Measurements from ENCODE around the gene SLC25A38.
A peak's percentile ranks its signal among the peaks of the same experiment; 100 is the strongest.

SLC25A38 gene

DNA sequence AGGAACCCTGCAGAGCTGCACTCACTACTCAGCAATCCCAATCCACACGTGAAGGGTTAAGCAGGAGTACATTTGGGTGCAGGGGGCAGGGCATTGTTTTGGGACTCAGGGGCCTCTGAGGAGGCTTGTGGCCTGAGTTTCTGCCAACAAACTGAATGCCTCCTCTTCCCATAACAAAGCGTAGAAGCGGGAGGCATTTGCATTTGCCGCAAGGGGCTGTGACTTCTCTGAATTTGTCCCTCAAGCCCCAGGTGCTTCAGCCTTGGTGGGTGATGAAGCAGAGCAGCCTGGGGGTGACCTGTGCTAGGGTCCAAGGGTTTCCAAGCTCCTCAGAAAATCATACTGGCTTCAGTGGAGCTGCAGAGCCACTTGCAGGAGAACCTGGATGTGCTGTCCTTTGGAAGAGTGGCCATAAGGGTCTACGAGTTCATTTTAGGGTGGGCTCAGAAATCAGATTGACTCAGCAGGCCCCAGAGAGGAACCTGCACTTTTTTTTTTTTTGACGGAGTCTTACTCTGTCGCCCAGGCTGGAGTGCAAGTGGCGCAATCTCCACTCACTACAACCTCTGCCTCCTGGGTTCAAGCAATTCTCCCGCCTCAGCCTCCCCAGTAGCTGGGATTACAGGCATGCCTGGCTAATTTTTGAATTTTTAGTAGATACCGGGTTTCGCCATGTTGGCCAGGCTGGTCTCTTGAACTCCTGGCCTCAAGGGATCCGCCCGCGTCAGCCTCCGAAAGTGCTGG is 21.9 kb downstream of the SLC25A38 start:
- Histone ChIP-seq H2BK12ac (ENCODE audit: low read length) (no peak overlapping the region), H3K4me1 (ENCODE audit: control insufficient read depth in 2 of 2, insufficient read depth in 1 of 2, low read depth in 1 of 2, low read length in 2 of 2) (peaks cover 4 to 5% of the 10 kb centered on the region in 2 donors), H4K8ac (ENCODE audit: low read depth, low read length) (no peak overlapping the region), H3K4me2 (ENCODE audit: insufficient read depth, low read length, poor library complexity, severe bottlenecking) (peak overlapping the region; percentile 4), H2BK5ac (ENCODE audit: low read length) (no peak overlapping the region), H2AFZ (ENCODE audit: low read length) (no peak overlapping the region), H3K14ac (ENCODE audit: low read length) (no peak overlapping the region), H3K9ac (ENCODE audit: low read depth, low read length, poor library complexity) (no peak overlapping the region), H2BK120ac (ENCODE audit: low read depth, low read length) (no peak overlapping the region), H3K4ac (ENCODE audit: low read length) (no peak overlapping the region), H2AK5ac (ENCODE audit: low read depth, low read length) (no peak overlapping the region), H3K36me3 (replicated peaks in 1 of 2; ENCODE audit: control insufficient read depth in 2 of 2, insufficient read depth in 2 of 2, low read length in 2 of 2) (peaks cover 12 to 34% of the 10 kb centered on the region in 2 donors), H3K4me3 (ENCODE audit: low read length in 2 of 2) (no peak overlapping the region), H3K9me3 (replicated peaks in 1 of 2; ENCODE audit: control insufficient read depth in 2 of 2, insufficient read depth in 1 of 2, low read depth in 1 of 2, low read length in 2 of 2) (no peaks in the 10 kb centered on the region), H3K18ac (ENCODE audit: low read length) (no peak overlapping the region), H3K27me3 (ENCODE audit: control insufficient read depth in 3 of 3, insufficient read depth in 3 of 3, low read depth in 1 of 3, low read length in 3 of 3) (no peaks in the 10 kb centered on the region), H3K27ac (replicated peaks; ENCODE audit: low read length) (no peak overlapping the region), H3K79me1 (ENCODE audit: low read depth, low read length) (no peaks in the 10 kb centered on the region), H2BK15ac (ENCODE audit: low read length) (no peak overlapping the region), H4K91ac (ENCODE audit: low read depth, low read length, poor library complexity) (no peak overlapping the region), H3K23ac (ENCODE audit: low read depth, low read length, poor library complexity) (no peak overlapping the region)
- no CpG with 5 or more reads among the region's 15 CpGs for WGBS, 2 donors (ENCODE audit: extremely low coverage in 2 of 2, insufficient read length in 2 of 2, insufficient replicate concordance in 1 of 2)
- DNase-seq (ENCODE audit: low spot score): no peak

- Histone ChIP-seq H3K27me3 (ENCODE audit: control insufficient read depth in 3 of 3, insufficient read depth in 3 of 3, low read depth in 1 of 3, low read length in 3 of 3) (no peaks in the 10 kb centered on the region), H2BK12ac (ENCODE audit: low read length) (no peak overlapping the region), H2BK5ac (ENCODE audit: low read length) (no peak overlapping the region), H3K4me3 (ENCODE audit: low read length in 2 of 2) (peak overlapping the region; percentile 81 to 93), H3K4me1 (ENCODE audit: control insufficient read depth in 2 of 2, insufficient read depth in 1 of 2, low read depth in 1 of 2, low read length in 2 of 2) (peaks cover 4 to 5% of the 10 kb centered on the region in 2 donors), H4K91ac (ENCODE audit: low read depth, low read length, poor library complexity) (no peak overlapping the region), H3K9me3 (replicated peaks in 1 of 2; ENCODE audit: control insufficient read depth in 2 of 2, insufficient read depth in 1 of 2, low read depth in 1 of 2, low read length in 2 of 2) (no peaks in the 10 kb centered on the region), H2AFZ (ENCODE audit: low read length) (peak overlapping the region; percentile 94), H3K4ac (ENCODE audit: low read length) (no peak overlapping the region), H3K9ac (ENCODE audit: low read depth, low read length, poor library complexity) (peak overlapping the region; percentile 36), H3K14ac (ENCODE audit: low read length) (no peak overlapping the region), H2AK5ac (ENCODE audit: low read depth, low read length) (no peak overlapping the region), H2BK120ac (ENCODE audit: low read depth, low read length) (no peak overlapping the region), H4K8ac (ENCODE audit: low read depth, low read length) (peak overlapping the region; percentile 76), H3K23ac (ENCODE audit: low read depth, low read length, poor library complexity) (no peak overlapping the region), H3K18ac (ENCODE audit: low read length) (peak overlapping the region; percentile 80), H2BK15ac (ENCODE audit: low read length) (no peak overlapping the region), H3K27ac (replicated peaks; ENCODE audit: low read length) (peak overlapping the region; percentile 88), H3K4me2 (ENCODE audit: insufficient read depth, low read length, poor library complexity, severe bottlenecking) (peak overlapping the region; percentile 64), H3K36me3 (replicated peaks in 1 of 2; ENCODE audit: control insufficient read depth in 2 of 2, insufficient read depth in 2 of 2, low read length in 2 of 2) (peaks cover 17 to 40% of the 10 kb centered on the region in 2 donors), H3K79me1 (ENCODE audit: low read depth, low read length) (no peaks in the 10 kb centered on the region)
- DNase-seq (ENCODE audit: low spot score): no peak
- no CpG with 5 or more reads among the region's 13 CpGs for WGBS, 2 donors (ENCODE audit: extremely low coverage in 2 of 2, insufficient read length in 2 of 2, insufficient replicate concordance in 1 of 2)
Measured at GRCh38 chr3:39405687-39406367, 22.7 kb downstream of the SLC25A38 start.

DNA sequence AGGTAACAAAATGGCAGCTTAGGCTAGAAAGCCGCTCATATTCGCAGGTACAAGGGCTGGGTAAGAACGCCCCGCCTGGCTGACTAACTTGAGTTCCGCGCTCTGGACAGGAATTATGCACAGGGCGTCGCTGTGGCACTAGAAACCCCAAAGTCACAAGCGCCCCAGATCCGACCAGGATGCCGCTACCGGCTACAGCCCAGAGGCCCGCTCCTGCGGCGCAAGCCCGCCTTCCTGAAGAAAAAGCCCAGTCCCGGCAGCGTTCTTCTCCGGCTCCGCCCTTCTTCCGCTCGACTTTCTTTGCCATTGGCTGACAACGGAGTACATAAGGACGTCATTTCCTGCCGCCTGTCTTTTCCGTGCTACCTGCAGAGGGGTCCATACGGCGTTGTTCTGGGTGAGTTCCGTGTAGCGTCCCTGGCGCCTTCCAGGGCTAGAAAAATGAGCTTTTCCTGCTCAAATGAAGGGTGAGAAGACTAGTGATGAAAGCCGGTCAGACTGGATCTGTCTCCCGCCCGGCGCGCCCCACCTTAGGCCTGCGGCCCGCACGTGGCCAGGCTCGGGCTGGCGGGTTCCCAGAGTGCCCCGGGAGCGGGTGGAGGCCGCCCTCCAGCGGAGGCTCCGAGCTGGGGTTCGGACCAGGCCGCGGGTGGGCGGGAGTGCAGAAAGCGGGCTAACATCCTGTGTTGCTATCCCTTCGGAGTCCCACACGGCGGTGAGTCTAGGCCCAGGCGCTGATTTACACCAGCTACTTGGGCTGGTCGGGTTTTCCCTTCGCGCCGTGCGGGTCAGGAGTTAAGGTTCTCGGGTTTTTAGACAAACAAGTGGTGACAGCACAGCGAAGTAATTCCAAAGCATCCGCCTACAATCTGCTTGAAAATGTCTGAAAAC is 23.4 kb downstream of the SLC25A38 start, which contains the start of gene RPSA:
Gene RPSA (plus strand): TSS at position 353 of the 891 bp plus-strand sequence. CDS start 934 bp downstream, outside the sequence.
- H3K18ac ChIP-seq (ENCODE audit: low read length): peak within 1 kb of the TSS; percentile 94
- no peak within 1 kb of the TSS for H3K4ac ChIP-seq (ENCODE audit: low read length)
- no CpG with 5 or more reads among the region's 63 CpGs for WGBS, 2 donors (ENCODE audit: extremely low coverage in 2 of 2, insufficient read length in 2 of 2, insufficient replicate concordance in 1 of 2)
- H3K4me2 ChIP-seq (ENCODE audit: insufficient read depth, low read length, poor library complexity, severe bottlenecking): peak within 1 kb of the TSS; percentile 64
- H3K4me1 ChIP-seq (ENCODE audit: control insufficient read depth in 2 of 2, insufficient read depth in 1 of 2, low read depth in 1 of 2, low read length in 2 of 2): peaks cover 4 to 5% of the 10 kb centered on the region in 2 donors
- no peak within 1 kb of the TSS for H4K91ac ChIP-seq (ENCODE audit: low read depth, low read length, poor library complexity)
- H2BK120ac ChIP-seq (ENCODE audit: low read depth, low read length): no peak within 1 kb of the TSS
- H3K9me3 ChIP-seq (replicated peaks in 1 of 2; ENCODE audit: control insufficient read depth in 2 of 2, insufficient read depth in 1 of 2, low read depth in 1 of 2, low read length in 2 of 2): no peaks in the 10 kb centered on the region
- peak within 1 kb of the TSS; percentile 81 to 93 for H3K4me3 ChIP-seq (ENCODE audit: low read length in 2 of 2)
- H2BK15ac ChIP-seq (ENCODE audit: low read length): no peak within 1 kb of the TSS
- H2AFZ ChIP-seq (ENCODE audit: low read length): peak within 1 kb of the TSS; percentile 94
- peak within 1 kb of the TSS; percentile 99 for H3K23ac ChIP-seq (ENCODE audit: low read depth, low read length, poor library complexity)
- H3K9ac ChIP-seq (ENCODE audit: low read depth, low read length, poor library complexity): peak within 1 kb of the TSS; percentile 89
- H2BK5ac ChIP-seq (ENCODE audit: low read length): no peak within 1 kb of the TSS
- H3K79me1 ChIP-seq (ENCODE audit: low read depth, low read length): no peaks in the 10 kb centered on the region
- no peak within 1 kb of the TSS for H2AK5ac ChIP-seq (ENCODE audit: low read depth, low read length)
- no peak within 1 kb of the TSS for H2BK12ac ChIP-seq (ENCODE audit: low read length)
- H3K27ac ChIP-seq (replicated peaks; ENCODE audit: low read length): peak within 1 kb of the TSS; percentile 88
- peak within 1 kb of the TSS; percentile 76 for H4K8ac ChIP-seq (ENCODE audit: low read depth, low read length)
- H3K27me3 ChIP-seq (ENCODE audit: control insufficient read depth in 3 of 3, insufficient read depth in 3 of 3, low read depth in 1 of 3, low read length in 3 of 3): no peaks in the 10 kb centered on the region
- peak; percentile 94 for DNase-seq (ENCODE audit: low spot score)
- peaks cover 24 to 45% of the 10 kb centered on the region in 2 donors for H3K36me3 ChIP-seq (replicated peaks in 1 of 2; ENCODE audit: control insufficient read depth in 2 of 2, insufficient read depth in 2 of 2, low read length in 2 of 2)
- peak within 1 kb of the TSS; percentile 77 for H3K14ac ChIP-seq (ENCODE audit: low read length)
